Measurements from ENCODE around the gene RDH13.
"Not testable (repeated sequence)": the region's sequence is repeated elsewhere in the genome, so short reads cannot be mapped to it uniquely, and the experiment has no call there.

Gene RDH13

DNA sequence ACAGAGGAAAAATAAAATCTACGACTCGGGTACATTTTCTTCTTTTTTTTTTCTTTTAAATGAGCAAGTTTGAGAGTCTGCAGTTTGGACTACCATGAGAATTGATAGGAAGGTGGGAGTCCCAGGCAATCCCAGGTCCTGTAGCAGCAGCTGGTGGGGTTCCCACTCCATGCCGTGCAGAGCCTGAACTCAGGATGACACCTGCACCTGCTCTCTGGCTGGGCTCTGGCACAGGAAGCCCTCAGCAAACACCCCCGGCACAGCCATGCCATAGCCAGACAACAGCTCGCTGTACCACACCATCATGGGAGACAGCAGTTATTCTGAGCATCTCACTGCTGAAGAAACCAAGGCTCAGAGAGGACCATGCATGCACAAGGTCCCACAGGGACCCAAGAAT is 18.7 kb downstream of the RDH13 start:
- DNase-seq: no peak

DNA sequence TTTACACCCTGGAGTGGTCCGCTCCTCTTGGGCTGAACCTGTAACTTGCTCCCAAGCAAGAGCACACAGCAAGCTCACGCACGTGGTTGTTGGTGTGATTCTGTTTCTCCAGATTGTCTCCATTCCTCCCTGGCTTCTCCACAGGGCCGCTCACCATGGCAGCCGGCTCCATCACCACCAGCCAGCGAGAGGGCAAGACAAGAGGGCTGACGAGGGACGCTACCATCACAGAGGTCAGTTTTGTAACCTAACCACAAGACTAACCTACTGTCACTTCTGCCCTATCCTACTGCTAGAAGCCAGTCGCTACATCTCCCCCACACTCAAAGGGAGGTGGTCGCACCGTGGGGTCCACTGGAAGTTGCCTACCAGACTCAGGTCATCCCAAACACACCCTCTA is 20.3 kb downstream of the RDH13 start:
- no peak for DNase-seq

DNA sequence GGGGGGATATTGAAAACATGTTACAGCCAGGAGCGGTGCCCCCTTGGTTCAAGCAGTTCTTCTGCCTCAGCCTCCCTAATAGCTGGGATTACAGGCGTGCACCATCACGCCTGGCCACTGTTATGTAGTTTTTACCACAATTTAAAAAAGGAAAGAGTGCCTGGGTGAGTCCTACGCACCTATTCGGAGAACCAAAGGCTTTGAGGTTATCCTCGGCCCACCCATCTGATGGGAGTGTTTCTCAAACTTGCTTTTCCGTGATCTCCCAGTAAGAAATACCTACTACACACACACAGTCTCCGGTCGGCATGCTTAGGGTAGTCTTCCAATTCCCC is 20.6 kb downstream of the RDH13 start:
- no peak for DNase-seq

DNA sequence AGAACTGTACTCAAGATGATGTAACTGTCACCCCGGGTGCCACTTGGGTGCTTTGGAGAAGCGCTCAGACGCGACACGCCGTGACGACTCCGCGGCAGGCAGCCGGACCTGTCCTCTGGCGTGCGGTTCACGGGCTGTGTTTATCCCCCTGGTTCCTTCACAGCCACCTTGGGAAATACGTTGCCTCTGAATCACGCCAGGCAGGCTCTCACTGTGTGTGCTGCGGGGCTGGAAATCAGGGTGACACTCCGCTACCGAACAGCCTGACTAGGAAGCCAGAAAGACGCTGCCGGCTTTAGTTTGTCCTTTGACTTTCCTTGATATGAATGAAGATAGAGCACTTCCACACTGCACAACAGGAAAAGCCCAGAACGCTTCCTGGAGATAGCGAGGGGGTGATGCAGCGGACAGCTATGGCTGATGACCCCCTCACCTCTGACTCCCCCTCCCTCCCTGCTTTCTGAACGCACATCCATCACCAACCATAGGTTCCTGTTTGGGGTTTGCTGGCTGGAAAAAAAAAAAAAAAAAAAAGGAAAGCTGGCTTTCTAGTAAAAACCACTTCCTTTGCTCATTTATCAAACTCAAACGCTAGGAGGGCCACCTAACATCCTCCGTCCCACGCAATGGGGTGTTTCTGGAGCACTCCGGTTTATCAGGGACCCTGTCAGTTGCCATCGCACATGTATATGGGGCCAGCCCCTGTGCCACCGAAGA is 21.2 kb downstream of the RDH13 start:
- no peak for DNase-seq

DNA sequence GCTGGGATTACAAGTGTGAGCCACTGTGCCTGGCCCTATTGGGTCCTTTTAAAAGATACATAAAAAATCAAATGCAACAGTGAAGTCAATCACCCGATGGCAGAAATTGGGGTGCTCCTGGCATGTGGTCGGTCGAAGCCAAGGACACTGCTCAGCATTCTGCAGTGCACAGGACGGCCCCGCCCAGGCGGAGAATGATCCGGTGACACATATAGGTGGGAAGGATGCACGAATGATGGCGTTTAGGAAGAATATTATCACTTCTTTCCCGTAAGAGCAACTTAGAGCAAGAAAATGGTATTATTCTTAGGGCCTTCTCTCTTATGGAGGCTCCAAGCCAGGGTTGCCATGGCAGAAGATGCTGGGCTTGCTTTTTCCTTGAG is 21.7 kb downstream of the RDH13 start:
- no peak for DNase-seq

DNA sequence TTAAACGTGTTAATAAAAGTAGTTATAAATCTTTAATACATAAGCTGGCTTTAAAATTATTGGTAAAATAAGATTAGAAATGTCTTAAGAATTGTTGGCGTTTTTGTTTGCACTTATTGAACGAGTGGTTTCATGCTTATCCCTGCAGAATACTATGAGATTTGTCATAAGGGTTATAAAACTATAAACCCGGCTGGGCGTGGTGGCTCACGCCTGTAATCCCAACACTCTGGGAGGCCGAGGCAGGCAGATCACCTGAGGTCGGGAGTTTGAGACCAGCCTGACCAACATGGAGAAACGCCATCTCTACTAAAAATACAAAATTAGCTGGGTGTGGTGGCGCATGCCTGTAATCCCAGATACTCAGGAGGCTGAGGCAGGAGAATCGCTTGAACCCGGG is 22.3 kb downstream of the RDH13 start:
- DNase-seq: not testable (repeated sequence)

DNA sequence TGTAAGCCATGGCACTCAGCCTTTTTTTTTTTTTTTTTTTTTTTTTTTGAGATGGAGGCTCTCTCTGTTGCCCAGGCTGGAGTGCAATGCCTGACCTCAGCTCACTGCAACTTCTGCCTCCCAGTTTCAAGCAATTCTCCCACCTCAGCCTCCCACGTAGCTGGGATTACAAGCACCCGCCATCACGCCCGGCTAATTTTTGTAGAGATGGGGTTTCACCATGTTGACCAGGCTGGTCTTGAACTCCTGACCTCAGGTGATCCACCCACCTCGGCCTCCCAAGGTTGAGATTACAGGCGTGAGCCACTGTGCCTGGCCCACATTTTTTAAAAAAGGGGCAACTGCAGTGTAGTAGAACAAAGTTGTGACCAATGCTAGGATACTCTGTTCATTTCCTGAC is 25.3 kb downstream of the RDH13 start:
- not testable (repeated sequence) for DNase-seq

DNA sequence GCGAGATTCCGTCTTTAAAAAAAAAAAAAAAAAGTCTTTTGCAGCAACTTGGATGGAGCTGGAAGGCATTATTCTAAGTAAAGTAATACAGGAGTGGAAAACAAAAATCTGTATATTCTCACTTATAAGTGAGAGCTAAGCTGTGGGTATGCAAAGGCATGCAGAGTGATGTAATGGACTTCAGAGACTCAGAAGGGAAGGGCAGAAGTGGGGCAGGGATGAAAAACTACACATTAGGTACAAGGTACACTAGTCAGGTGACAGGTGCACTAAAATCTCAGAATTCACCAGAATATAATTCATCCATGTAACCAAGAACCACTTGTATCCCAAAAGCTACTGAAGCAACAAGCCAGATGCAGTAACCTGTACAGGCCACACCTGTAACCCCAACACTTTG is 26.9 kb downstream of the RDH13 start:
- no peak for DNase-seq

DNA sequence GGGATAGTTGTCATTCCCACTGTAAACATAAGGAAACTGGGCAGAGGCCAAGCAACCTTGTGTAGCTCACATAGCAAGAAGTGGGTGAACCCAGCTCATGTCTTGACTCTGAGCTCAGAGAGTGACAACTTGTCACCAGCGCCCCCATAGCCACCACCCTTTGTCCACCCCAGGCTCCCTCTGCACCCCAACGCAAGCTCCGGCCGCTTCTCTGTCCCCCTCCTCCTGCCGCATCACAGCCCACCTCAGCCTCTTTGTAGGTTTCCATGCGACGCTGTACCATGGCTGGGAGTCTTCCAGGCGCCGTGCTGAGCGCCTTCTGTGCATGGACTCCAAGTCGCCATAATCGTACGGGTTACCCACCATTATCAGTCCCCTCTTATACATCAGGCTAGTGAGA is 28.2 kb downstream of the RDH13 start:
- no peak for DNase-seq

DNA sequence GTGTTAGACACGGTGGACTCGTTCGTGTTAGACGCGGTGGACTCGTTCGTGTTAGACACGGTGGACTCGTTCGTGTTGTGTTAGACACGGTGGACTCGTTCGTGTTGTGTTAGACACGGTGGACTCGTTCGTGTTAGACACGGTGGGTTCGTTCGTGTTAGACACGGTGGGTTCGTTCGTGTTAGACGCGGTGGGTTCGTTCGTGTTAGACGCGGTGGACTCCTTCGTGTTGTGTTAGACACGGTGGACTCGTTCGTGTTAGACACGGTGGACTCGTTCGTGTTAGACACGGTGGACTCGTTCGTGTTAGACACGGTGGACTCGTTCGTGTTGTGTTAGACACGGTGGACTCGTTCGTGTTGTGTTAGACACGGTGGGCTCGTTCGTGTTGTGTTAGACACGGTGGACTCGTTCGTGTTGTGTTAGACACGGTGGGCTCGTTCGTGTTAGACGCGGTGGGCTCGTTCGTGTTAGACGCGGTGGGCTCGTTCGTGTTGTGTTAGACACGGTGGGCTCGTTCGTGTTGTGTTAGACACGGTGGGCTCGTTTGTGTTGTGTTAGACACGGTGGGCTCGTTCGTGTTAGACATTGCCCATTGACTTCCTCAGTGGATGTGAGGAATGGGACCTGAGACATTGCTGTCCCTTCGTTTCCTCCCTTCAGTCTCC is 29.8 kb downstream of the RDH13 start:
- DNase-seq: not testable (repeated sequence)

DNA sequence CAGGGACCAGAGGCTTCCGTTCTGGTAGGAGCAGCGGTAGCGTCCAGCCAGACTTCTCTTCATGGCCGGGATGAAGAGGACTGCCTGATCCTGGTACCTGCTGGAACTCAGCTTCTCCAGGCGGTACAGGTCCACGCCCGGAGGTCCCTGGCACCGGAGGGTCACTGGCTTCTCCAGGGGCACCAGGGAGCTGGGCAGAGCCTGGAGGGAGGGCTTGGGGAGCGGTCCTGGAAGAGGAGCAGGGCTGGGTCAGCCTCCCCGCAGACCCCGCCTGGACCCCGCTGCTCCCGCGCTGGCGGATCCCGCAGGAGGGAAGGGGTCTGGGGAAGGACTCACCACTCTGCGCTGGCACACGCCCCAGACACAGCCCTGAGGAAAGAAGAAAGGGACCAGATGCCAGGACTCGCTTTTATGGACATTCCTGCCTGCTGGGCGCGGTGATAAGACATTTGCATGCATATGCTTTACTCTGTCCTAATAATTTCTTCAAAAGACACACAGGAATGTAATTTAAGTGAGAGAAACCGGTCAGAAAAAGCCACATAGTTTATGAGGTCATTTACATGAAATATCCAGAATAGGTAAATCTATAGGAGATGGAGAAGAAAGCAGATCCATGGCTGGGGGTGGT is 30.7 kb downstream of the RDH13 start:
- DNase-seq: no peak

DNA sequence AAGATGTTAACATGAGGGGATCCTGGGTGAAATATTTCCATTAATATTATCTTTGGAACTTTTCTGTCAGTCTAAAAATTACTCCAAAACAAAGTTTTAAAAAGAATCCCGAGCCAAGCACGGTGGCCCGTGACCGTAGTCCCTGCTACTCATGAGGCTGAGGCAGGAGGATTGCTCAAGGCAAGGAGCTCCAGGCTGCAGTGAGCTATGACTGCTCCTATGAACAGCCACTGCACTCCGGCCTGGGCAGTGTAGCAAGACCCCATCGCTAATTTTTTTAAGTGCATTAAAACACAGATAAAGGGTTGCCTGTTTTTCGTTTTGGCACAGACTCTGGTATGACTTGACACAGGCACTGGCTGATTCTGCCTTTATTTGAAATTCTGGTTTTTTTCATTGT is 31.8 kb downstream of the RDH13 start:
- no peak for DNase-seq

DNA sequence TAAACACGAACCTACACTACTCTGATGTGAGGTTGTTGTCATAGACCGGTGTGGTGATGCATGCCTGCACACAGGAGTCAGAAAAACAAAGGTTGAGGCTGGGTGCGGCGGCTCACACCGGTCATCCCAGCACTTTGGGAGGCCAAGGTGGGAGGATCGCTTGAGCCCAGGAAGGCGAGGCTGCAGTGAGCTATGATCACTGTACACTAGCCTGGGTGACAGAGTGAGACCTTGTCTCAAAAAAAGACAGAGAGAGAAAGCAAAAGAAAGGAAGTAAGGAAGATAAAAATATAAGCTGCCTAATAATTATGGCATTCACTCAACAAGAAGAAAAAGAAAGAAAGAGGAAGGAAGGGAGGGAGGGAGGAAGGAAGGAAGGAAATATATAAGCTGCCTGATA is 34.2 kb downstream of the RDH13 start:
- DNase-seq: no peak

DNA sequence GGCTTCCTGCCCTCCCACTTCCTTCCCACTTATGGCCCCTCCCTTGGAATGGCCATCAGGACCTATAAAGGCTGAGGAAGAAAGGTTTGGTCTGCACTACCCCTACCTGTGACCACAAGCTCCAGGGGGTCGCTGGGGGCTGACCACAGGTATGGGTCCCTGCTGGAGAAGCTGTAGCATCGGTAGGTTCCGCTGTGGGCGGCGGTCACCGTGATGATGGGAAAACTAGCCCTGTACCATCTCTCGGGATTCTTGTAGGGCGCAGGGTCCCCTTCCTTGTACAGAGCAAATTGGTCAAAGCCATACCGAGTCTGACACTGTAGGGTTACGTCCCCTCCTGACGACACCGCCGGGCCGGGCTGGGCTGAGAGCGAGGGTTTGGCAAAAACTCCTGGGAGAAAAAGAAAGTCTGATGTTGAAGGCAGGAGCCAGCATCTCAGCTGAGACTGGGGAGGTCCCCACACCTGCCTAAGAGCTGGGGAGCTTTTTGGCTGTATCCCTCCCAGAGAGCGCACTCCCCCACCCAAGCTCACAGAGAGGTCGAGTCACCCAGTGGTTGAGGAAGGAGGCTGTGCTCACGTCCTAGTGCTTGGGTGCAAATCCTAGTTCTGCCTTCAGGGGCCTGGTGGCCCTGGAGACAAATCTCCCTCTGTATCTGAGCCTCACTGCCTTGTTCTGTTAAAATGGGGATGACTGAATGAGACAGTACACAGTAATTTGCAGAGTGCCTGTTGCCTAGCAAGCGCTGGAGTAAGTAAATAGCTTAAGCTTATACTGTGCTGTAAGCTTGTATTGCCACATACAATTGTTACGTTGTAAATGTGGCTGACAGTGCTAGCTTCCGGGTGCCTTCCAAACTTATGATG is 35.2 kb downstream of the RDH13 start:
- no peak for DNase-seq

DNA sequence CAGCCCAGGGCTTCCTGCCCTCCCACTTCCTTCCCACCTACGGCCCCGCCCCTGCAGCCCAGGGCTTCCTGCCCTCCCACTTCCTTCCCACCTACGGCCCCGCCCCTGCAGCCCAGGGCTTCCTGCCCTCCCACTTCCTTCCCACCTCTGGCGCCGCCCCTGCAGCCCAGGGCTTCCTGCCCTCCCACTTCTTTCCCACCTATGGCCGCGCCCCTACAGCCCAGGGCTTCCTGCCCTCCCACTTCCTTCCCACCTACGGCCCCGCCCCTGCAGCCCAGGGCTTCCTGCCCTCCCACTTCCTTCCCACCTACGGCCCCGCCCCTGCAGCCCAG is 35.8 kb downstream of the RDH13 start:
- not testable (repeated sequence) for DNase-seq

DNA sequence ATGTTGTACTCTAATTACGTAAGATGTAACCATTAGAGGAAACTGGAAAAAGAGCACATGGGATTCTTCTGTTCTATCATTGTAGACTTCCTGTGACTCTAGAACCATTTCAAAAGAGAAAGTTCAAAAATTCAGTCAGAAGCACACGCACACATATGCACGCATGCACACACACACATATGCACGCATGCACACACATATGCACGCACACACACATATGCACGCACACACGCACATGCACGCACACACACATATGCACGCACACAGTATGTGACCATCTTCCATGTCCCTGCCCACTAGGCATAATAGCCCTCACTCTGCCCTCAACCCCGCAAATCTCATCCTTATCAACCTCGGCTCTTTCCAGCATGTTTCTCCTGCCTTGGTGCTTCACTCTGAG is 38.8 kb downstream of the RDH13 start:
- DNase-seq: no peak

DNA sequence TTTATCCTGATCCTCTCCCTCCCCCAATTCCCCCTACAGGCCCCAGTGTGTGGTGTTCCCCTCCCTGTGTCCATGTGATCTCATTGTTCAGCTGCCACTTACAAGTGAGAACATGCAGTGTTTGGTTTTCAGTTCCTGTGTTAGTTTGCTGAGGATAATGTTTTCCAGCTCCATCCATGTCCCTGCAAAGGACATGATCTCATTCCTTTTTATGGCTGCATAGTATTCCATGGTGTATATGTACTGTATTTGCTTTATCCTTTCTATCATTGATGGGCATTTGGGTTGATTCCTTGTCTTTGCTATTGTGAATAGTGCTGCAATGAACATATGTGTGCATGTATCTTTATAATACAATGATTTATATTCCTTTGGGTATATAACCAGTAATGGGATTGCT is 42.6 kb downstream of the RDH13 start:
- DNase-seq: not testable (repeated sequence)

DNA sequence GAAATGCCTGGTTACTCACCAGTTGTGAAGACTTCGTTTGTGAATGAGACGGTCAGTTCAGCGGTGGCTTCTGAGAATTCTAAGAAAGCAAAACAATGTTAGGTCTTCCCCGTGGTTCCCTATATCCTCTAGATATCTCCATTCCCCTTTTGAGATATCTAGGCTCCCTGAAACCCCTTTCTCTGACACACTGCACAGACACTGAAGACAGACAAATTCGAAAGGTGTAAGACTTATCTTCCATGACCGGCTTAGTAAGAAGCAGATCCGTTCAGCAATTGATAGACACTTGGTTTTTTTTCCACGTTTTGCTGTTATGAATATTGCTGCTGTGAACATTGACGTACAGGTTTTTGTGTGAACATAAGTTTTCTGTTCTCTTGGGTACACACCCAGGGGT is 44.3 kb downstream of the RDH13 start:
- DNase-seq: no peak

DNA sequence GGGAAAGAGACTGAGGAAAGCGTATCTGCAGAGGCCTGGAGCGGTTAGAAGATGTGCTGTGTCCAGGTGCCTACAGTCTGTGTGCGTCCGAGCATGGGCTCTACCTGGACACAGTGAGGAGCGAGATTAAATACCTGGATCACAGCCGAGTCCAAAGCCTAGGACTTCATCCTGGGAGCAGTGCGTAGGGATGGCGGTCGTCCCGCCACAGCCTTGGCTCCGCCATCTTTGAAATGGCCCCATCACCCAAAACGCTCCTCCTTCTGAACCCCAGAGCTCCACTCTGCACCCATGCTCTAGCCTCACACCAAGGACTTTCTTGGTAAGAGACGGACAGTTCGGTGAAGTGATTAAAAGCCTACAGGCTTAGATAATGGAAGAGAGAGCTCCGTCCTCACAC is 44.7 kb downstream of the RDH13 start:
- DNase-seq: no peak

DNA sequence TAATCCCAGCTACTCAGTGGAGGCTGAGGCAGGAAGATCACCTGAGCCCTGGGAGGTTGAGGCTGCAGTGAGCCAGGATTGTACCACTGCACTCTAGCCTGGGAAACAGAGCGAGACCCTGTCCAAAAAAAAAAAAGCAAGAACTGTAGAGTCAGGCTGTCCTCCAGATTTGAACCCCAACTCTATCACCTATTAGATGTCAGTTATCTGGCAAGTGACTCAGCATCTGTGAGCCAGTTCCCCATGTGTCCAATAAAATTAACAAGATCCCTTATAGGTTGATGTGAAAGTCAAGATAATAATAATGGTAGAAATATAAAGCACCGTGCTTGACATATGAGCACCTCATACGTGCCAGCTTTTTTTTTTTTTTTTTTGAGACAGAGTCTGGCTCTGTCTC is 46.9 kb downstream of the RDH13 start:
- DNase-seq: no peak

DNA sequence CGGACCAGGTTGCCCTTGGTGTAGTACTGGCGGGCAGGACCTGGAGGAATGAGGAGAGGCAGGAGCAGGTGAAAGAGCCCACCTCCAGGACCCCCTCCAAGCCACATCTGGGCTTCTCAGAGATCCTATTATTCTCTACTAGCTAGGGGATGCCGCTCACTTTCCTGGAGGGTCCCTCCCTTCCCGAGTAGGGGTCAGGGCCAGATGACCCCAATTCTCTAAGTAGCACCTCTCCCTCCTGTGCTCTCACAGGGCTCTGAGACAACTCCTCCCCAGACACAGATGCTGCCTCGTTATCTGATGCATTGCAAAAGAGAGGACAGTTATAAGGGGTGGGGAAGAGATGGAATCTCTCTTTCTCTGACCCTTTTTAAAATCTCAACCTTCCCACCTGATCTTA is 47.8 kb downstream of the RDH13 start:
- no peak for DNase-seq

DNA sequence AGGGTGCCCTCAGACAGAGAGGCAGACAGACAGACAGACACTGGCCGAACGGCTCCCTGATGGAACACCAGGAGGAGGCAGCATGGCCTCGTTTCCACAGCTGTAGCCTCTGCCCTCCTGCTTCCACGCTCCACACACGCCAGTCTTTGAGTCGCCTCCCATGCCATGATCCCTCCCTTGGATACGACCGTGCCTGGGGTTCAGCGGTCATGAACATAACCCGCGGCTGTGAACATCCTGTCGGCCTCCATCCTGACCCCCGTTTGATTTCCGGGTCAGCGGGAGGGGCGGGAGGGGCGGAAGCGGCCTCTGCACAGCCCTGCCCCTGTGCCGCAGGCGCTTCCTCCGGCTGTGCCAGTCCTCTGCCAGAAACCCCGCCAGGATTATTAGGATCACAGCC is 48.2 kb downstream of the RDH13 start:
- DNase-seq: no peak

DNA sequence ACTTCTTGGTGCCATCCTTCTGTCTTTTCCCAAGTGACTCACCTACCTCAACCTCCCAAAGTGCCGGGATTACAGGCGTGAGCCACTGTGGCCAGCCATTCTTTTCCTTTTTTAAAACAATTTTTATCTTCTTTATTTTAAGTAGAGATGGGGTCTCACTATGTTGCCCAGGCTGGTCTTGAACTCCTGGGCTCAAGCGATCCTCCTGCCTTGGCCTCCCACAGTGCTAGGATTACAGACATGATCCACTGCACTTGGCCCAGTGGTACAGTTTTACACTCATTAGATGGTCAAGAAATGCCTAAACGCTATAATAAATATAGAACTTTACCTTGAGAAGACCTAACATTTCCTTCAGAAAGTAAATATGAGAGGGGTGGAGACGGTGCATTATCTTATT is 49.4 kb downstream of the RDH13 start:
- no peak for DNase-seq

DNA sequence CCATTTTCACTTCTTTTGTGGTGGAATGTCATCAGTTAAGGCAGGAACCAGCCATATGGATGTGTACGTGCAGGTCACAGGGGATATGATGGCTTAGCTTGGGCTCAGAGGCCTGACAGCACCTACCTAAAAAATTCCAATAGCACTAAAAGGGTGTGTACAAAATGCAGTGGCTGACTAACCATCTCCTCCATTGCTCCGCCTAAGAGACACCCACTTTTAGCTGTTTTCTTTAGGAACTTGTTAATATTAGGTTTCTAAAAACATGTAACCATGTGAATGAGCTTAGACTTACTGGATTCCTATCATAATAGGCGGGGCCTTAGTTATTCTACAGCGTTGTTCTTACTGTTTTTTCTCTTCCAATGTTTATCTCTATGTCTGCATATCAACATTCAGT is 50.6 kb downstream of the RDH13 start:
- DNase-seq: no peak

Measured in hippocampal formation (tissue), 2 donors.